IMR-90 (cell line): ENCODE data around the gene GDPD3. TPM values are rescaled to one million over a fixed set of nuclear protein-coding genes. Genes with fewer than 3 reads are reported as not detected.
A peak's percentile ranks its signal among the peaks of the same experiment; 100 is the strongest.

Experiments used
- ATAC-seq: fragments of 200-7000 bp; cut with Tn5 transposase; 2 replicates; pipeline ENCODE4 v1.9.1; 2020; ENCODE audit warnings: low read depth, mild to moderate bottlenecking, moderate library complexity
- BruUV-seq: library from RNA; stranded (reverse); fragments of 400-500 nt; replicated peaks from 2 replicates; lab custom pipeline; 2021; lab: Mats Ljungman, UMichigan
- CTCF ChIA-PET: fragments of 300-600 bp; formaldehyde crosslinking; extraction: SDS; loops from one replicate; lab custom pipeline; 2021; ENCODE audit warnings: antibody characterized with exemption; lab: Yijun Ruan, JAX
- POLR2A ChIA-PET: fragments of 300-600 bp; sonication (Branson Sonifier 250); formaldehyde crosslinking; loops from one replicate; lab custom pipeline; 2022; ENCODE audit warnings: antibody characterized with exemption; ENCODE audit not compliant: unreplicated experiment; lab: Charles Lee
- DNase-seq: peaks from one replicate; pipeline ENCODE4 v3.0.0; 2013
- H2AFZ ChIP-seq: replicated peaks from 2 replicates; pipeline ENCODE3; 2013; ENCODE audit warnings: low read length, mild to moderate bottlenecking; ENCODE audit not compliant: poor library complexity
- H2AK5ac ChIP-seq: 2 replicates; pipeline ENCODE4 v1.6.1; 2013; ENCODE audit warnings: low read depth, low read length, inconsistent platforms
- H2AK9ac ChIP-seq: replicated peaks from 2 replicates; pipeline ENCODE3; 2013; ENCODE audit warnings: mild to moderate bottlenecking, low read depth, low read length, moderate library complexity; ENCODE audit not compliant: poor library complexity
- H2BK120ac ChIP-seq: 2 replicates; pipeline ENCODE4 v1.6.1; 2013; ENCODE audit warnings: low read depth, low read length, inconsistent platforms
- H2BK15ac ChIP-seq: 3 replicates; pipeline ENCODE4 v1.6.1; 2013; ENCODE audit warnings: low read depth, low read length, inconsistent platforms
- H2BK20ac ChIP-seq: 2 replicates; pipeline ENCODE4 v1.6.1; 2013; ENCODE audit warnings: low read depth, mild to moderate bottlenecking, inconsistent platforms, low read length, moderate library complexity
- H2BK5ac ChIP-seq: 2 replicates; pipeline ENCODE4 v1.6.1; 2013; ENCODE audit warnings: mild to moderate bottlenecking, low read depth, low read length, inconsistent platforms; ENCODE audit not compliant: poor library complexity, severe bottlenecking
- H3K14ac ChIP-seq: replicated peaks from 2 replicates; pipeline ENCODE4 v1.6.1; 2013; ENCODE audit warnings: low read depth, low read length, inconsistent platforms
- H3K18ac ChIP-seq: 2 replicates; pipeline ENCODE4 v1.6.1; 2013; ENCODE audit warnings: low read depth, low read length, control low read depth
- H3K23ac ChIP-seq: 2 replicates; pipeline ENCODE4 v1.6.1; 2013; ENCODE audit warnings: low read depth, low read length, inconsistent platforms
- H3K27ac ChIP-seq: 2 replicates; pipeline ENCODE4 v1.5.1; 2013; ENCODE audit warnings: mild to moderate bottlenecking, control low read depth, low read length; ENCODE audit not compliant: insufficient read depth
- H3K27me3 ChIP-seq: 2 replicates; pipeline ENCODE4 v1.6.1; 2013; ENCODE audit warnings: low read length; ENCODE audit not compliant: control insufficient read depth, insufficient read depth
- H3K36me3 ChIP-seq: 2 replicates; pipeline ENCODE4 v1.6.1; 2013; ENCODE audit warnings: low read length, mixed read lengths; ENCODE audit not compliant: control insufficient read depth, insufficient read depth
- H3K4ac ChIP-seq: 2 replicates; pipeline ENCODE4 v1.6.1; 2013; ENCODE audit warnings: low read depth, low read length, inconsistent platforms
- H3K4me1 ChIP-seq: 2 replicates; pipeline ENCODE4 v1.6.1; 2013; ENCODE audit warnings: low read length, mixed read lengths; ENCODE audit not compliant: control insufficient read depth, insufficient read depth
- H3K4me2 ChIP-seq: 2 replicates; pipeline ENCODE4 v1.6.1; 2013; ENCODE audit warnings: low read depth, mild to moderate bottlenecking, control low read depth, low read length, moderate library complexity
- H3K4me3 ChIP-seq: 2 replicates; pipeline ENCODE4 v1.5.1; 2013; ENCODE audit warnings: low read depth, mild to moderate bottlenecking, control low read depth, low read length, moderate library complexity; ENCODE audit not compliant: insufficient read depth
- H3K56ac ChIP-seq: 2 replicates; pipeline ENCODE4 v1.6.1; 2013; ENCODE audit warnings: low read length, inconsistent platforms; ENCODE audit not compliant: insufficient read depth; ENCODE audit errors: extremely low read depth
- H3K79me1 ChIP-seq, 2 experiments: 2 replicates each; pipeline ENCODE4 v1.6.1; 2013; ENCODE audit warnings: low read length in 2 of 2, inconsistent platforms in 1 of 2, low read depth in 1 of 2
- H3K9ac ChIP-seq: 2 replicates; pipeline ENCODE4 v1.6.1; 2013; ENCODE audit warnings: low read depth, low read length, control low read depth
- H3K9me1 ChIP-seq: 2 replicates; pipeline ENCODE4 v1.6.1; 2013; ENCODE audit warnings: low read length, inconsistent platforms; ENCODE audit not compliant: insufficient read depth
- H3K9me3 ChIP-seq: 2 replicates; pipeline ENCODE4 v1.6.1; 2013; ENCODE audit warnings: low read length; ENCODE audit not compliant: control insufficient read depth, insufficient read depth
- H4K20me1 ChIP-seq: 2 replicates; pipeline ENCODE4 v1.6.1; 2013; ENCODE audit warnings: low read length, inconsistent platforms; ENCODE audit not compliant: insufficient read depth
- H4K5ac ChIP-seq: 2 replicates; pipeline ENCODE4 v1.6.1; 2013; ENCODE audit warnings: mild to moderate bottlenecking, low read depth, low read length, control low read depth
- H4K8ac ChIP-seq, 2 experiments: 2 replicates each; pipeline ENCODE4 v1.6.1; 2013; ENCODE audit warnings: low read depth in 2 of 2, low read length in 2 of 2, control low read depth in 1 of 2, inconsistent platforms in 1 of 2
- H4K91ac ChIP-seq: 2 replicates; pipeline ENCODE4 v1.6.1; 2013; ENCODE audit warnings: low read depth, low read length, inconsistent platforms; ENCODE audit not compliant: insufficient read depth
- BHLHE40 ChIP-seq: fragments of 150-350 bp; IDR thresholded peaks from 2 replicates; pipeline ENCODE4 v1.6.1; 2016; ENCODE audit warnings: mild to moderate bottlenecking, low read depth, low read length
- CEBPB ChIP-seq: IDR thresholded peaks from 2 replicates; pipeline ENCODE4 v1.6.1; 2012; ENCODE audit warnings: low read depth, low read length, improper control_type of control experiment
- CHD1 ChIP-seq: IDR thresholded peaks from 2 replicates; pipeline ENCODE4 v1.6.1; 2012; ENCODE audit warnings: low read depth, low read length, improper control_type of control experiment
- CTCF ChIP-seq: conservative IDR thresholded peaks from 2 replicates; pipeline ENCODE4 v1.5.1; 2012; ENCODE audit warnings: mild to moderate bottlenecking, low read depth, low read length, improper control_type of control experiment
- FOS ChIP-seq: fragments of 150-350 bp; IDR thresholded peaks from 2 replicates; pipeline ENCODE4 v1.6.1; 2016; ENCODE audit warnings: low read depth, low read length
- MAFK ChIP-seq: IDR thresholded peaks from 2 replicates; pipeline ENCODE4 v1.6.1; 2012; ENCODE audit warnings: low read depth, low read length, improper control_type of control experiment
- MAZ ChIP-seq: IDR thresholded peaks from 2 replicates; pipeline ENCODE4 v1.6.1; 2012; ENCODE audit warnings: low read depth, mild to moderate bottlenecking, low read length, improper control_type of control experiment, moderate library complexity, borderline replicate concordance
- MXI1 ChIP-seq: IDR thresholded peaks from 2 replicates; pipeline ENCODE4 v1.6.1; 2012; ENCODE audit warnings: low read depth, mild to moderate bottlenecking, low read length, moderate library complexity, borderline replicate concordance
- NFE2L2 ChIP-seq: fragments of 150-350 bp; IDR thresholded peaks from 2 replicates; pipeline ENCODE4 v1.6.1; 2016; ENCODE audit warnings: low read depth, mild to moderate bottlenecking, low read length
- POLR2A ChIP-seq: IDR thresholded peaks from 2 replicates; pipeline ENCODE4 v1.6.1; 2012; ENCODE audit warnings: mild to moderate bottlenecking, low read depth, low read length
- RAD21 ChIP-seq: IDR thresholded peaks from 2 replicates; pipeline ENCODE4 v1.6.1; 2012; ENCODE audit warnings: low read length, improper control_type of control experiment
- RFX5 ChIP-seq: IDR thresholded peaks from 2 replicates; pipeline ENCODE4 v1.8.0; 2012; ENCODE audit warnings: low read depth, mild to moderate bottlenecking, low read length, moderate library complexity
- SMC3 ChIP-seq: fragments of 150-350 bp; IDR thresholded peaks from 2 replicates; pipeline ENCODE4 v1.6.1; 2016; ENCODE audit warnings: low read depth, mild to moderate bottlenecking, antibody characterized with exemption, low read length, moderate library complexity
- USF2 ChIP-seq: fragments of 150-350 bp; IDR thresholded peaks from 2 replicates; pipeline ENCODE4 v1.6.1; 2017; ENCODE audit warnings: mild to moderate bottlenecking, antibody characterized with exemption, low read length, low read depth
- WGBS, 2 experiments: methylation state at CpG; one replicate each; pipeline versions ENCODE4 v1.1.5 to v1.1.7; 2013; ENCODE audit warnings: missing lambda C conversion rate in 2 of 2; ENCODE audit not compliant: insufficient read length in 1 of 2; ENCODE audit errors: extremely low coverage in 2 of 2; 5-methylcytosine and 5-hydroxymethylcytosine counted together
- dilution Hi-C: fragments of 300-500 bp; cut with HindIII; formaldehyde crosslinking; loops from one replicate; pipeline ENCODE4 v1.14.3; 2018; ENCODE audit warnings: low sequenced_read_pairs; ENCODE audit not compliant: unreplicated experiment
- in situ Hi-C: fragments of 300-500 bp; cut with MboI; formaldehyde crosslinking; loops from 3 replicates; pipeline ENCODE4 v1.14.3; 2019; ENCODE audit warnings: low sequenced_read_pairs, inconsistent platforms, mixed read lengths
- intact Hi-C: fragments of 100-400 bp; cut with micrococcal nuclease; formaldehyde crosslinking; loops from 2 replicates; pipeline ENCODE4 v1.10.0; 2022
- polyA plus RNA-seq, 3 experiments: library from polyadenylated mRNA; depleted of rRNA; stranded (reverse); fragments of >200 nt; gene quantifications; 2 replicates each; pipeline ENCODE4 v1.2.3, GENCODE V29; 2012; ENCODE audit warnings: low replicate concordance in 1 of 3
- total RNA-seq: library from RNA; depleted of rRNA; stranded (reverse); fragments of >200 nt; gene quantifications from 2 replicates; pipeline ENCODE4 v1.2.3, GENCODE V29; 2012
- TF ChIP-seq, protein P1 (sequence below): fragments of 150-350 bp; IDR thresholded peaks from 2 replicates; pipeline ENCODE4 v1.6.1; 2016; ENCODE audit warnings: low read depth, mild to moderate bottlenecking, low read length, moderate library complexity, borderline replicate concordance

The GDPD3 gene
- total and polyA plus RNA-seq, 2 of the 4 experiments (the other 2 are of a cell fraction): under 0.01 to 19.5 TPM

DNA sequence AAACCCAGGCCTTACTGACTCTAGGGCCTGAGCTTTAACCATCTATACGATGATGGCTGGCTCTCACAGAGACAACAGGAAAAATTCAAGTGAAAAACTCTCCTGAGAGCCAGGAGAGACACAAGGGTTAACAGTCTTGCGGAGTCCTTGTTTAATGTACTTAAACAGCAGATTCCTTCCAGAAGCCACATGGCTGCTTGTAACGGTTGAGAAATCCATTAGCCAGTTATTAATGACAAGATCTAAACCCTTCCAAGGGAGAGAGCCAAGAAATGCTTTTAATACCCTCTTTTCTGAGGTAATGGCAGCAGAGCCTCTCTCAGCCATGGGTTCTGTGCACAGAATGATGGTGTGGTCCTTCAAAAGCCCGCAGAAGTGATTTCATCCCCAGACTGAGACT, 53.0 kb downstream of the GDPD3 start:
- dilution Hi-C loops: no loop called here
- Histone ChIP-seq H3K79me1 (peaks cover 19 to 24% of the 10 kb centered on the region in 2 experiments; a peak in 3 of 4 replicates), H3K36me3 (peaks cover 2% of the 10 kb centered on the region; the same call in 1 of the 2 replicates), H3K4me3 (no peak overlapping the region), H3K23ac (no peak overlapping the region), H4K5ac (no peak overlapping the region), H2BK120ac (no peak overlapping the region), H3K9me3 (no peaks in the 10 kb centered on the region), H3K56ac (no peak overlapping the region), H2BK15ac (no peak overlapping the region), H2AK9ac (no peak overlapping the region), H2AK5ac (no peak overlapping the region), H3K4me1 (peaks cover 18% of the 10 kb centered on the region), H4K8ac (no peak overlapping the region), H2AFZ (no peak overlapping the region), H4K91ac (no peak overlapping the region), H3K27me3 (no peaks in the 10 kb centered on the region), H2BK5ac (no peak overlapping the region), H3K18ac (no peak overlapping the region), H3K27ac (peak overlapping the region; percentile 36; the same call in 1 of the 2 replicates), H3K4me2 (no peak overlapping the region; the same call in 1 of the 2 replicates), H2BK20ac (no peak overlapping the region), H3K9ac (no peak overlapping the region), H3K14ac (no peak overlapping the region), H3K9me1 (peaks cover 9% of the 10 kb centered on the region), H4K20me1 (no peaks in the 10 kb centered on the region; the same call in 1 of the 2 replicates), H3K4ac (no peak overlapping the region)
- POLR2A ChIA-PET: no interaction called here
- in situ Hi-C loops: no loop called here
- intact Hi-C loops: no loop called here
- no CpG with 5 or more reads among the region's 4 CpGs for WGBS, 2 experiments
- DNase-seq (no peak), ATAC-seq (no peak)
- TF ChIP-seq CEBPB (no peak), CTCF (no peak), POLR2A (no peak), USF2 (no peak), MAFK (no peak), BHLHE40 (no peak), RFX5 (no peak), NFE2L2 (no peak), CHD1 (no peak), SMC3 (no peak), RAD21 (no peak), FOS (no peak), MAZ (no peak), MXI1 (no peak)
- TF ChIP-seq, protein P1, sequence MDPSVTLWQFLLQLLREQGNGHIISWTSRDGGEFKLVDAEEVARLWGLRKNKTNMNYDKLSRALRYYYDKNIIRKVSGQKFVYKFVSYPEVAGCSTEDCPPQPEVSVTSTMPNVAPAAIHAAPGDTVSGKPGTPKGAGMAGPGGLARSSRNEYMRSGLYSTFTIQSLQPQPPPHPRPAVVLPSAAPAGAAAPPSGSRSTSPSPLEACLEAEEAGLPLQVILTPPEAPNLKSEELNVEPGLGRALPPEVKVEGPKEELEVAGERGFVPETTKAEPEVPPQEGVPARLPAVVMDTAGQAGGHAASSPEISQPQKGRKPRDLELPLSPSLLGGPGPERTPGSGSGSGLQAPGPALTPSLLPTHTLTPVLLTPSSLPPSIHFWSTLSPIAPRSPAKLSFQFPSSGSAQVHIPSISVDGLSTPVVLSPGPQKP: no peak
- CTCF ChIA-PET: no interaction called here
- no TSS peak for BruUV-seq
